NAMALWA (cell line): Measurements from ENCODE around the gene HSD3B1.
A peak's percentile ranks its signal among the peaks of the same experiment; 100 is the strongest.
"Not testable (repeated sequence)": the region's sequence is repeated elsewhere in the genome, so short reads cannot be mapped to it uniquely, and the experiment has no call there.

Source experiments
- DNase-seq: peaks from one replicate; pipeline ENCODE4 v3.0.0-alpha.2; 2015; ENCODE audit warnings: low spot score

HSD3B1 gene

DNA sequence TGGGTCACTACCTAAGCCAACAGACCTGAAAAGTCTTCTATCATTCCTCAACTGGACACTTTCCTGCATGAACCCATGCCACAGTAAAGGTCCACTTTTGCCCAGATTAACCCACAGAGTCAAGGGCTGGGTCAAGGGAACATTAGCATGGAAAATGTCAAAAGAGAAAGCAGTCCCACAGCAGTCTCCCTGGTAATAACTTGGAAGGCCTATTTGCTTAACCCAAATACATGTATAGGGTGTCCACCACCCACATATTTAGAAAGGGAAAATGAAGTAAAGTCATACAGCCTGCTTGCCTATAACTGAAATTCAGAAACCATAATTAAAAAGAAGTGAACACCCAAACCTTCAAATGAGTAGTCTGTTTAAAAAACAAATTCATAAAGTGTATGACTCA lies 16.1 kb upstream of the HSD3B1 start:
- DNase-seq = no peak

DNA sequence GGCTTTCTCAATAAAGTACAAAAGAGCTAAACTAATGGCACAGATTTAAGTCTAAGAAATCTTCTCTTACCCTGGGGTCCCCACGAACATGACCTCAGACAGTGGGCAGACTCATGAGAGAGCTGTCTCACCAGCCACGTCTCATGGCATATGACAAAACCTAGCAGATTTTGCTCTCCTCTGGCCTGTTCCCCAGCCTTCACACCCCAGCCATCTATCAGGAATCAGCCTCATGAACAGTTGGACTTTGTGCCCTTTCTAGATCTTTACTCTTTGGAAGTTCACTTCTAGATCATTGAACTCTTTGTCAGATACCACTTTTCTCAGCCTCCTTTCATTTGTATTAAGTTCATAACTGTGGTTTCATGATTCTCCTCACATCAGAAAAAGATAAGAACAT lies 14.2 kb upstream of the HSD3B1 start:
- DNase-seq = no peak

DNA sequence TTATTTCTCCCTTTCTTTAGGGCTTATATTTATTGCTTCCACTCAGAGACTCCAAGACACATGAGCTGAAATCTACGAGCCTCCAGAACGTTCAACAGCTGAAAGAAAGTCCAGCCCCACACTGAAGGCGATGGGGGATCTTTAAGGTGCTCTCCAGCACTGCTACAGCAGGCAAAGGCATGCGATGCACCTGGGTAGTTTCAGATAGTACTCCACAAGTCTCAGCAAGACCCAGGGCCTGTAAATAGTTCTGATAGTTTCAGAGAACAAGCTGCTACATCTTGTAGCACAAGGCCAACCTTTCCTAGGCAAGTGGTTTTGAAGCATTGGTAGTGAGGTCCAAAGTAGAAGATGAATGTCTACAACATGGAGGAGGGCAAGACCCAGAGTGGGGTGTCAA lies 2.2 kb upstream of the HSD3B1 start:
- no peak for DNase-seq

DNA sequence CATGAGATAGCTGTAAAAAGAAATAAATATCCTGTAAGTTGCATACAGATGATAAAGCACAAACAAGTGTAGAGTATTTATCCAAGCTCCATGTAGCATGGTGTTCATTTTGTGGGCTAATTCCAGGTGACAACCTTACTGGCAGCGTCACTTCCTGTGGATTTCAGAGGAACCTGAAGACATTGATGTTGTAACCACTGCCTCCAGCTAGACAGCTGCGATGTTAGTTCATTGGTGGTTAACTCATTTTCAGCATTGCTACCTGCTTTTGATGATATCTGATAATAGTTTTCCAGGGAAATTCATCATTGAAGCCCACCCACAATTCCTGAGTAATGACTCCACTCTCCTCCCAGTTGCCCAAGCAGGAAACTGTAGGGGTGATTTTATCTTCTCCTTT lies 3.0 kb downstream of the HSD3B1 start:
- no peak for DNase-seq

DNA sequence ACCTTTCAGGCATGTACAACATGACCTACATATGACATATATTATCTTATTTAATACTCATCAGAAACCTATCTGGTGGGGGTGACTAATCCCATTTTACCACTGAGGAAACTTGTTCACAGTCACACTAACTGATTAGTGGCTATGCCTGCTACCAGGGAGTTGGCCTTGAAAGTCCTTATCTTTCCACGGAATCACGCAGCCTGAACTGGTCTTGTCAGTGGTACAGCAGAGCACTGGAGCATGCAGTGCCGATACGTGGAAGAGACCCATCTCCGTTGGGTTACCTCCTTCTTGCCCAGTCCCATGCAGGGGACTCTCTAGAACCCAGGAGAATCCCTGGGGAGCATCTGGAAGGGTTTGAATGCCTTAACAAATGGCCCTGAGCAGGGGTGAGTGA lies 8.2 kb downstream of the HSD3B1 start:
- no peak for DNase-seq

DNA sequence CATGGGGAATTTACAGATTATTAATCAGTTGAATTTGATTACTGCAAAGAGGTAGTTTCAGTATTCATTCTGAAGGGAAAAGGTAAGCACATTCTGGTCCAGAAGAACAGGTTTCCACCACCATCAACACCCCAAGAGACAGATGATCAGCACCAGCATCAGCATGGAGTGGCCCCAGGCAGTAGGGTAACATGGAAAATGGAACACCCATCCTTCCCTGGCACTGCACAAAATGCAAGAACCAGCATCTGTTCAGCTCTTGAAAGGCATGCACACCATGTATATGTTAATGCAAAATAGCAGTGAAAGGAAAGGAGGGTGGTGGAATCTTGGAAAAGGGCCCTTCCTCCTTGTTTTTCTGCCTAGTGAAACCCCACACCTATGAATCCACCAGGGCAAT lies 9.2 kb downstream of the HSD3B1 start:
- no peak for DNase-seq

DNA sequence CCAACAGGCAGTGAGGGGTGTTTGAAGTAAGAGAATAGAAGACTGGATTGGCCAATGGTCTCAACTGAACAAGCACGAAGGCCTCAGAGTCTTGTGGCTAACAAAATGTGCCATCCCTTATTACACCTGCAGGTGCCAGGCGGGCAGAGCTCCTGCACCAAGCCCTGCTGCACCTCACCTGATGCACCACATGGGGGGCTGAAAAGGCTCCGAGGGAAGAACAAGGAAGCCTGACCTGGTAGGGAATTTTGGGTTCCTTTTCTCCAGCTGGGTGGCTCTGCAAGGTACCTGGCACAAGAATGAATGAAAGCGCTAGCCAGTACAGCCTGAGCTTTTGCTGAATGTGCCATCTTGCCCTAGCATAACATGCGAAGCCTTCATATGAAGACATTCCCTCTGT lies 9.7 kb downstream of the HSD3B1 start:
- no peak for DNase-seq

DNA sequence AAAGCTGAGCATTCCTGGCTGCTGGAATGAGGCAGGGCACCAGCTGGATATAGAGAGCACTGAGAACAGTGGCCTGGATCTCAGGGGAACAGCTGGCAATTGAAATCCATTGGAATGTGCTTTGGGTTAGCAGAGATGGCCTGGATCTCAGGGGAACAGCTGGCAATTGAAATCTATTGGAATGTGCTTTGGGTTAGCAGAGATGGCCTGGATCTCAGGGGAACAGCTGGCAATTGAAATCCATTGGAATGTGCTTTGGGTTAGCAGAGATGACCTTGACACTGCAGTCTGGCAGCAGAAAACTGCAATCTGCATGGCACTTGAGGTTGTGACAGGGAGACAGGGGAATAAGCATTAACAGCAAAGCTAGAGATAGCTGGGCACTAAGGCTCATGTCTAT lies 10.7 kb downstream of the HSD3B1 start:
- not testable (repeated sequence) for DNase-seq

DNA sequence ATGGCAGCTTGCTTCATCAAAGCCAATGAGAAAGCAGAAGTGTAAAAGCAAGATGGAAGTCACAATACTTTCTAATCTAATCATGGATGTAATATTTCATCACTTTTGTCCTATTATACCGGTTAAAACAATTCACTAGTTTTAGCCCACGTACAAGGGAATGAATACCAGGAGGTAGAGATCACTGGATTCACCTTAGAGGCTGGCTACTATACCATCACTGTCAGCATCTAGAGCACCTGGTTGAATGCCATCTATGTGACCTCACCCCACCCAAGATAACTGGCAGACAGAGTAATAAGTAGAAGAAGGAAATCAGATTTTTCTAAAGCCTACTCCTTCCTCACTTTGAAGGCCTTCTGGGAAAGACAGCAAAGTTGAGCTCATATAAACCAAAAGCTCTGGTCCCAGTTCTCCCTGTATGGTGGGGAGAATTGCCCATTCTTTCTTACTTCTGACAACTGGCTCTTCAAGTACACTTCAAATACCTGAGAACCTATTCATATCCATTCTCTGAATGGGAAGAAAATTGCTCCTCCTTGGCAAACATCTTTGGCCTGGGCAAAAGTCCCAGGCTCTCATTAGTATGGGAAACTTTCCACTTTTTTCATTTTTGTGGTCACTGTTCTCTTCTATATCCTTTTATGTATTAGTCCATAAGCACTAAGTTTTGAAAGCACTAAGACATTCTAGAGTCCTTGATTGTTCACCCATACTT lies 24.8 kb downstream of the HSD3B1 start:
- no peak for DNase-seq

DNA sequence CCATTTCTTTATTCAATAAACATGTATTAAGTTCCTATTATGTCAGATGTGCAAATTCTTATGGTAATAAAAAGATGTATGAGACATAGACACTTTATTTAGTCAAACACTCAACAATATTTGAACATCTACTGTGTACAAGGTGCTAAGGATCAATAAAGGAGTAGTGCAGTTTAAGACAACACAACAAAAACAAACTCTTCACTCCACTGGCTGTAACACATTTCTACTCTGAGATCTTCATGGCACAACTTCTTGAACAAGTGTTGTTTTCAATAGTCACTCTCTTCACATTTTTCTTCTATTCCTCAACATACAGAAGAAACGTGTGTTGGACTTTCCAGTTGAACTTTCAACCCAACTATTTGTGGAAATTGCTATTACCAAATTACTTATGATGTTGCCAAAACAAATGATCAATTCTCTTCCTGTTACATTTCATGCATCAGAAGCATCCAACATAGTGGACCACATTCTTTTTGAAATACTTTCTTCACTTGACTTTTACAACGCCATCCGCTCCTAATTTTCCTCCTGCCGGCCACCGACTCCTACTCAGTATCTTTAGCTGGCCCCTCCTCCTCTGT lies 25.4 kb downstream of the HSD3B1 start:
- no peak for DNase-seq

DNA sequence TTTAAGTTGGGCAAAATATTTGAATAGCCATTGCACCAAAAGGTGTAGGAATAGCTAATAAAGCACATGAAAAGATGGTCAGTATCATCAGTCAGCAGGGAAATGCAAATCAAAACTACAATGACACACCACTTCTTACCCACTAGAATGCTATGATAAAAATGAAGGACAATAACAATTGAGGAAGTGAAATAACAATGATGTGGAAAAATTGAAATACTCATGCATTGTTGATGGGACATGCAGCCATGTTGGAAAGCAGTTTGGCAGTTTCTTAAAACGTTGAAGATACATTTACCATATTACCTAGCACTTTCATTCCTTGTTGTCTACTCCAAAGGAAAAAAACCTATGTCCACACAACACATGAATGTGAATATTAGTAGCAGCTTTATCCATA lies 28.4 kb downstream of the HSD3B1 start:
- no peak for DNase-seq

DNA sequence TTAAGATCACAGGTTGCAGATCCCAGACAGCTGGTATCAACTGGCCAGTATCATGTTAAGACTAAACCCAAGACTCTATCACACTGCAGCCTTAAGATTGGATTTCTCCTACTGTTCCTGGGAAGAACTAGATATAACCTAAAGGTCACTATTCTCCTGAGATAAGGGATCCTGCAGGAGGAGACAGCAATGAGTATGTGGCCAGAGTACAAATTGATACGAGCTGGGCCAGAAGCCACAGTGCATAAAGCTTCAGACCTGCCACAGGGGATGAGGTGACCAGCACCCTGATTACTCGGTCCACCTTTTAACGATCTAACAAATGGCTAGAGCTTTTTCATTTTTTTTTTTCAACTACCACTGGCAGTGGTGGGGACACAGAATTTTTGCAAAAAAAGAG lies 31.0 kb downstream of the HSD3B1 start:
- no peak for DNase-seq

DNA sequence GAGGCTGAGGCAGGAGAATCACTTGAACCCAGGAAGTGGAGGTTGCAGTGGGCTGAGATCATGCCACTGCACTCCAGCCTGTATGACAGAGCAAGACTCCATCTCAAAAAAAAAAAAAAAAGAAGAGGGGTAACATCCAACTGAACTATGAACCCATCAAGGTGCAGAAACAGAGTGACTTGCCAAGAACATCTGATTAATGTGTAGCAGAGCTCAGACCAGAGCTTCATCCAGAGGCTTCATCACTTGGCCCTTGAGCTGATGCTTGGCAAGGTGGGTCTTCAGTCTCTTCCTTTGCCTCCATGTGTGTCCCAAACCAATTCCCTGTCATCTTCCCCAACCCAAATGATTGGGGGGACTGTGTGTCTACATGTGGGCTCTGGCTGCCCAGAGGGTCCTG lies 32.6 kb downstream of the HSD3B1 start:
- DNase-seq = no peak

DNA sequence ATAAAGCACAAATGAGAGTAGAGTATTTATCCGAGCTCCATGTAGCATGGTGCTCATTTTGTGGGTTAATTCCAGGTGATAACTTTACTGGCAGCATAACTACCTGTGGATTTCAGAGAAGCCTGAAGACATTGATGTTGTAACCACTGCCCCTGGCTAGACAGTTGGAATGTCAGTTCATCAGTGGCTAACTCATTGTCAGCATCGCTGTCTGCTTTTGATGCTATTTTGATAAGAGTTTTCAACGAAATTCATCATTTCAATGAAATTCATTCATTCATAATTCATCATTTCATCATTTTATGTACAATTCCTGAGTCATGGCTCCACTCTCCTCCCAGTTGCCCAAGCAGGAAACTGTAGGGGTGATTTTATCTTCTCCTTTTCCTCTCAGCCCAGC lies 34.4 kb downstream of the HSD3B1 start:
- no peak for DNase-seq

DNA sequence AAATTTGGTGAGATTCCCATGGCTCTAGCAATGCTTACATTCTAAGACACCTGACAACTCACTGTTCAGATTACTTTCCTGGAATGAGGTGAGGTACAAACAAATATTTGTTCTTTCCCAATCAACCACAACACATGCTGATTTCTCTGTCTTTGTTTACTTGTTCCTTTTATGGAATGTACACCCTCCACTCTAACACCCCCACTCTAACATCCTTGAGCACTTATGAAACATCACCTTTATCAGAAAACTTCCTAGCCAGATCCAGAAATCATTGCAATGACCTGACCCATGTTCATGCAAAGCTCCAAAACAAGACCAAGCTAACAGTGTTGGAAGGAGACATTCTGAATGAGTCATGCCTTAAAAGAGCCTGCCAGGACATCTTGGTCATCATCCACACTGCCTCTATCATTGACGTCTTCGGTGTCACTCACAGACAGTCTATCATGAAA lies 35.5 kb downstream of the HSD3B1 start:
- DNase-seq = no peak

DNA sequence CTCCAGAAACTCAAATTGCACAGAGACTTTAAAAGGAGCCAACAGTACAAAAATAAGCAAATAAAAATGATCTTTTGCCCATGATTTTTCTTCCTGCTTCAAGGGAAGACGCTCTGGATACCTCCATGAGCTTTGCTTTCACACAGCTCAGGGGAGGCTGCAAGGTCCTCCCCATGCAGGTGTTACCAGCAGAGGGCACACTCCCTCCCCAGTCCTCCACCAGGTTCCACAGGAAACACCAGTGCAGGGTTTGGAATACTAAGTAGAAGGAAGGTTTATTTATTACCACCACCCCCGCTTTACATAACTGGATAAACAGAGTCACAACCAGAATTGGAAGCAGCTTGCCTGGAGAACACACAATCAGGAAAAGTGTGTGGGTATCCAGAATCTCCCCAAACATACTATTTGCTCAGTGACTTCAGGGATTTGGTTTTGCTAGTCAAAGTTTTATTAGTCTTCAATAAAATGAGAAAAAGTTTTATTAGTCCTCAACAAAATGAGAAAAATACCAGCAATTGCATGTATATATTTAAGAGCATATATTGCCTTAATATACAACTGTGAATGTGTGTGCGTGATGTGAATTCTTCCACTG lies 37.3 kb downstream of the HSD3B1 start:
- peak; percentile 35 for DNase-seq

DNA sequence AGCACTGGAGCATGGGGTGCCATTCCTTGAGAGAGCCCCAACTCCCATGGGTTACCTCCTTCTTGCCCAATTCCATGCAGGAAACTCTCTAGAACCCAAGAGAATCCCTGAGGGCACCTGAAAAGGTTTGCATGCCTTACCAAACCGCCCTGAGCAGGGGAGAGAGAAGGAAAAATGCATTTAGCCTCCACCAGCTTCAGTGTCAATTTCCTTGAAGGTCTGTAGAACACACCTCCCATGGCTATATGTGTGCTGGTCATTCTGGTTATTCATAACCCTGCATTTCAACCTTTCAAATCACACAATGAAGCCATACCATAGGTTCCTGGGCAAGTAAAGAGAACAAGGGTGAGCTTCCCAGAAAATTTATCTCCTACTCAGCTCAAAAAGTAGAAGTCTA lies 39.6 kb downstream of the HSD3B1 start:
- no peak for DNase-seq

DNA sequence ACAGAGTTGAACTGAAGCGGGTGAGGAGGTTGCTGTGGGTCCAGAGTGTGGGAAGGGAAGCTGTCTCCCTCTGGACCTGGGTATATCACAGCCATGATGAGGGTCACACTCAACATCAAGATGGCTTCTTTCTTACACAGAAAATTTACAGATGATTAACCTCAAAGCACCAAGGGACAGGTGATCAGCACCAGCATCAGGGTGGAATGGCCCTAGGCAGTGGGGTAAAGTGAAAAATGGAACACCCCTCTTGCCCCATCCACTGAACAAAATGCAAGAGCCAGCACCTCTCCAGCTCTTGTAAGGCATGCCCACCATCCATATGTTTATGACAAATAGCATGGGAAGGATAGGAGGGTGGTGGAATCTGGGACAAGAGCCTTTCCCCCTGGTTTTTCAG lies 40.3 kb downstream of the HSD3B1 start:
- DNase-seq = no peak

DNA sequence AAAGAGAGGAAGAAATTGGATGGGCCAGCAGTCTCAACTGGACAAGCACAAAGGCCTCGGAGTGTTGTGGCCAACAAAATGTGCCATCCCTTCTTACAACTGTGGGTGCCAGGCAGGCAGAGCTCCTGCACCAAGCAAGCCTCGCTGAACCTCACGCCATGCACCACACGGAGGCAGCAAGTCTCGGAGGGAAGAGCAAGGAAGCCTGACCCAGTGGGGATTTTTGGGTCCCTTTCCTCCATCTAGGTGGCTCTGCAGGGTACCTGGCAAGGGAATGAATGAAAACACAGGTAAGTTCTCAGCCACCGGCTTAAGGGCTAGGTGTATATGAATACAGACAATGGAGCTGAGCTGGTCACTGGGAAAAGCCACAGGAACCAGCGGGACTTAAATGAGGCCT lies 40.8 kb downstream of the HSD3B1 start:
- no peak for DNase-seq

DNA sequence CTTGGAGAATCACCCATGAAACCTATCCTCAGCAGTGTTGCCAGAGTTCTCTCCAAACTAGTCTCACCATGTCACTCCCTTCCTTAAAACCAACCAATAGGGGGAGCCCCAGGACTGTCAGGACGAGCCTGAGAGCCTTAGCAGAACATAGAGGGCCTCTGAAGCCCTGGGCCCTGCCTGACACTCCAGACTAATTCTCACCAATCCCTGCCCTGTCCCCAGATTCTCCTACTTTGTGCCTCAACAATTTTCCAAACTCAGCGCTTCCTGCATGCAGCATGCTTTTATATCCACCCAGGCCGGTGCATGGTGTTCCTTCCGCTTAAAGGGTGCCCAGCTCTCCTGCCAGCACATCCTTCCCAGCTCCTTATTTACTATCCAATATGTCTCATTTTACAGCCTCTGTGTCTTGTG lies 42.7 kb downstream of the HSD3B1 start:
- DNase-seq = peak; percentile 70

DNA sequence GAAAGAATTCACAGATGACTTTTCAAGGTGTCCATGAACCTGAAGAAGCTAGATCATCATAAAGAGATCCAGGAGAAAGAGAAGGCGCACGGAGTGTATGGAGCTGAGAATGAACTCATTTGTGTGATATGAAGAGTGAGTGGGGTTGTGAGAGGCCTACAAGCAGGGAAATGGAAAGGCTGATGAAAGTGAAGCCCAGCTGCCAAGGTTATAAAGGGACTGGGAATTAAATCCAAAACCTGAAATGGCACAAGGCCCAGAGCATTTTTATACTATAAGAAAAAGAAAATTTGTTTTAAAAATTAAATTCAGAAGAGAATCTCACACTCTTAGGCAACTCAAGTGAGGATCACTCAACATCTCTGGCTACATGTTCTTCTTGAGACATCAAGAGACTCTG lies 43.4 kb downstream of the HSD3B1 start:
- DNase-seq = no peak

DNA sequence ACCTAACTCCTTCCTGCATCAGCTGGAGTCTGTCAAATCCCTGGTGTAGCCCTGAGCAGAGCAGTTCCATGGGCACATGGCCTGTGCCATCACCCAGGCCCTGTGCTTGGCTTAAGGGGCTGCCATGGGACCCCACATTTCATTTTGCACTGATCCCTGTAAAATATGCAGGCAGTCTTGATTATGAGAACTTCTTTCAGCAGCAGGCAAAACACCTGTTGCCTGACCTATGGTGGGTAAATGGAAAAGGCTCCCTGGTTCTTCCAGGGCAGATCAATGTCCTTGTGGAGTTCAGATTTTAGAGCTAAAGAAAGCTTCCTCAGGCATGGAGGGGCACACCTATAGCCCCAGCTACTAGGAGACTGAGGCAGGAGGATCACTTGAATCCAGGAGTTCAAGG lies 44.2 kb downstream of the HSD3B1 start:
- DNase-seq = no peak

DNA sequence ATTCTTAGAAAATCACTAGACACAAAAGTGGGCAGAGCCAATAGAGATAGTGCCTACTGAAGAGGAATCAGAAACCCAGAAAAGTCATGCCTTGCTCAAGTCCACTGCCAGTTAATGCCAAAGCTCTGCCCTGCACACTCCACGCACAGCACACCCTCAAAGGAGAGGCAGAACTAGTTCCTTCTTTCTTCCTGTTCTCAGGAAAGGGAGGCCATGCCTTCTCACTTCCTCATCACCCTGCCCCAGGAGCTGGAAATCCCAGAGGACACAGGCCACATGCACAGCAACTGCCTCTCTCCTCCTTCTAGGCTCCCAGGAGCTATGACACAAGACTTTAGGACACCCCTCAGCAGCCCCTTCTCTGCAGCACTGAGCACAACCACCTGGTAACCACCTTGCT lies 45.6 kb downstream of the HSD3B1 start:
- DNase-seq = not testable (repeated sequence)
